HFFc6 (cell line): Measurements from ENCODE around the gene GALNT10. TPM values are rescaled to one million over a fixed set of nuclear protein-coding genes. Genes with fewer than 3 reads are reported as not detected.

ENCODE experiments used
- DNase-seq: peaks from one replicate; pipeline ENCODE4 v3.0.0-alpha.2; 2018
- H3K27ac Mint-ChIP-seq: 2 replicates; pipeline ENCODE4 v1.8.0; 2020; ENCODE audit warnings: mild to moderate bottlenecking, mixed read lengths
- H3K27me3 Mint-ChIP-seq: 2 replicates; pipeline ENCODE4 v1.8.0; 2021; ENCODE audit warnings: mild to moderate bottlenecking, moderate library complexity, mixed read lengths; ENCODE audit not compliant: insufficient read depth
- H3K36me3 Mint-ChIP-seq: 2 replicates; pipeline ENCODE4 v1.8.0; 2021; ENCODE audit warnings: low read depth, mixed read lengths
- H3K4me1 Mint-ChIP-seq: 2 replicates; pipeline ENCODE4 v1.8.0; 2020; ENCODE audit warnings: low read depth, mixed read lengths
- H3K4me3 Mint-ChIP-seq: 2 replicates; pipeline ENCODE4 v1.8.0; 2020; ENCODE audit warnings: mild to moderate bottlenecking, moderate library complexity, mixed read lengths
- H3K9me3 Mint-ChIP-seq: 2 replicates; pipeline ENCODE4 v1.8.0; 2020; ENCODE audit warnings: mild to moderate bottlenecking, mixed read lengths
- total RNA-seq, 6 experiments: library from RNA; stranded (reverse); fragmentation: NEBNext Ultra II Directional; extraction: Animal tissue kit (Norgen Biotek cat#: 25700); gene quantifications; 2 replicates in 1 of 6; 3 replicates in 5 of 6; pipeline ENCODE4 v1.2.3, GENCODE V29; 2021
- TF ChIP-seq, protein P1 (sequence below): fragments of 200-600 bp; sonication (generic); IDR thresholded peaks from 2 replicates; pipeline ENCODE4 v1.5.0; 2021; ENCODE audit warnings: antibody characterized with exemption, mild to moderate bottlenecking

Gene GALNT10
- total RNA-seq, 6 experiments from 2014 or later, result 129 to 161 (median 157) TPM

- TF ChIP-seq, protein P1, sequence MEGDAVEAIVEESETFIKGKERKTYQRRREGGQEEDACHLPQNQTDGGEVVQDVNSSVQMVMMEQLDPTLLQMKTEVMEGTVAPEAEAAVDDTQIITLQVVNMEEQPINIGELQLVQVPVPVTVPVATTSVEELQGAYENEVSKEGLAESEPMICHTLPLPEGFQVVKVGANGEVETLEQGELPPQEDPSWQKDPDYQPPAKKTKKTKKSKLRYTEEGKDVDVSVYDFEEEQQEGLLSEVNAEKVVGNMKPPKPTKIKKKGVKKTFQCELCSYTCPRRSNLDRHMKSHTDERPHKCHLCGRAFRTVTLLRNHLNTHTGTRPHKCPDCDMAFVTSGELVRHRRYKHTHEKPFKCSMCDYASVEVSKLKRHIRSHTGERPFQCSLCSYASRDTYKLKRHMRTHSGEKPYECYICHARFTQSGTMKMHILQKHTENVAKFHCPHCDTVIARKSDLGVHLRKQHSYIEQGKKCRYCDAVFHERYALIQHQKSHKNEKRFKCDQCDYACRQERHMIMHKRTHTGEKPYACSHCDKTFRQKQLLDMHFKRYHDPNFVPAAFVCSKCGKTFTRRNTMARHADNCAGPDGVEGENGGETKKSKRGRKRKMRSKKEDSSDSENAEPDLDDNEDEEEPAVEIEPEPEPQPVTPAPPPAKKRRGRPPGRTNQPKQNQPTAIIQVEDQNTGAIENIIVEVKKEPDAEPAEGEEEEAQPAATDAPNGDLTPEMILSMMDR, result no peak
- H3K36me3 Mint-ChIP-seq, result peaks cover 26% of the 10 kb centered on the region
- peaks cover 4% of the 10 kb centered on the region; the same call in 1 of the 2 replicates for H3K4me1 Mint-ChIP-seq
- no peak for DNase-seq
- H3K27ac Mint-ChIP-seq, result no peak overlapping the region
- no peak overlapping the region for H3K4me3 Mint-ChIP-seq
- no peaks in the 10 kb centered on the region for H3K27me3 Mint-ChIP-seq
- no peaks in the 10 kb centered on the region for H3K9me3 Mint-ChIP-seq
These were observed 151.1 kb downstream of the GALNT10 start for GRCh38 chr5:154341620-154342019.

DNA sequence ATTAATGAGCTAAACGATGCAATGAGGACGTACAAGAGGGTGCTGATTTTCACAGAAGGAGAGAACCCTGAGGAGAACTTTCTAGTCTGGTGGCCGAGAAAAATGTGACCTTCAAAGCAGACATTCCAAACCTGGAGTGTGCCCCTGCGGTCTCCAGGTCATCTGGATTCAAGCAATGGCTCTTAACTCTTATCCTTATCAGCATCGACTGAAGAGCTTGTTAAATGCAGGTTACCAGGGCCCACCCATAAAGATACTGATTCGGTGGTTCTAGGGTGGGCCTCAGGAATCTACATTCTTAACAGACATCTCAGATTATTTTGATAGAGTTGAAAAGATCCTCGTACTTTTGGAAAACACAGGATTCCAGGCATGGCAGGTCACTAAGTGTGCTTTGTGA lies 151.7 kb downstream of the GALNT10 start:
- Mint-ChIP-seq H3K27ac (0 out of 2 replicates have a peak overlapping the region, but pooled peaks have one; percentile 5), H3K36me3 (peaks cover 24% of the 10 kb centered on the region), H3K4me3 (no peak overlapping the region), H3K4me1 (peaks cover 4% of the 10 kb centered on the region; the same call in 1 of the 2 replicates), H3K27me3 (no peaks in the 10 kb centered on the region), H3K9me3 (no peaks in the 10 kb centered on the region)
- DNase-seq, result no peak
- TF ChIP-seq, protein P1, result no peak

DNA sequence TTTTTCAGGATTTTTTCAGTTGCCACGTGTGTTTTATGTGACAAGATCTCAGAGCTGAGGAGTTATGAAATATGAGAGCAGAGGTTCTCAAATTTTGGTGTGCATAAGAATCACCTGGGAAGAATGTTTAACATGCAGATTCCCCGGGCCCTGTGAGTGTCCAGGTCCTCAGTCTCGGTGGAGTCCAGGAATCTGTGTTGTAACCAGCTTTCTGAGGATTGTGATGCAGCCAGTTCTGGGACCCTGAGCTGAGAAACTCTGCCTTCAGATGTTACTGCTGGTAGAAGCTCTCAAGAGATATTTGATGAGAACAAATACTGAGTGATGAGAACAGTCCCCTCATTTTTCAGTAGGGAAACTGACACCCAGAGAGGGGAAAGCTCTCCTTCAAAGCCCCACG lies 152.4 kb downstream of the GALNT10 start:
- Mint-ChIP-seq H3K36me3 (peaks cover 17% of the 10 kb centered on the region), H3K4me1 (peaks cover 4% of the 10 kb centered on the region; the same call in 1 of the 2 replicates), H3K9me3 (no peaks in the 10 kb centered on the region), H3K27me3 (no peaks in the 10 kb centered on the region), H3K4me3 (no peak overlapping the region), H3K27ac (0 out of 2 replicates have a peak overlapping the region, but pooled peaks have one; percentile 18)
- TF ChIP-seq, protein P1, result no peak
- DNase-seq, result no peak

DNA sequence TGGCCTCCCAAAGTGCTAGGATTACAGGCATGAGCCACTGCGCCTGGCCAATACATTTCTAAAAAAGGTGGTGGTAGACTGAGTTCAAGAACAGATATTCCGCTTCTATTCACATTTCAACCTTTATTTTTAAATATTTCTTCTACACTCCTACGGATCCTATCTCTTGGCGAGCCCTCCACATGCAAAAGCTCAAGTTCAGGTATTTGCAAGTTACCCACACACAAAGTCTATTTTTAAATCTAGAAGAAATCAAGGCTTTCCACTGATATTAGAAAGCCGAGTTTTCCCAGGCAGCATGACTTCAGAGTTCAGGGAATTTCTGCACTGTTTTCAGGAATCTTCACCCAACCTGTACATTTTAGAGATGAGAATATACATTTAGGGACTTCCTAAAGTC lies 153.9 kb downstream of the GALNT10 start:
- TF ChIP-seq, protein P1, result no peak
- H3K36me3 Mint-ChIP-seq, result peaks cover 9% of the 10 kb centered on the region

GRCh38 chr5:154345255-154345952 lies 154.9 kb downstream of the GALNT10 start:
- no peak overlapping the region for H3K4me3 Mint-ChIP-seq
- DNase-seq, result no peak
- no peaks in the 10 kb centered on the region for H3K27me3 Mint-ChIP-seq
- H3K4me1 Mint-ChIP-seq, result peaks cover 9% of the 10 kb centered on the region
- TF ChIP-seq, protein P1, result no peak
- peaks cover 9% of the 10 kb centered on the region for H3K36me3 Mint-ChIP-seq
- H3K27ac Mint-ChIP-seq, result no peak overlapping the region
- no peaks in the 10 kb centered on the region for H3K9me3 Mint-ChIP-seq

More for the DNA sequence above, 153.9 kb downstream of the GALNT10 start:
- Mint-ChIP-seq H3K9me3 (no peaks in the 10 kb centered on the region), H3K27me3 (no peaks in the 10 kb centered on the region), H3K27ac (no peak overlapping the region), H3K4me1 (peaks cover 8% of the 10 kb centered on the region), H3K4me3 (no peak overlapping the region)
- no peak for DNase-seq
